HG03469 (cell line): ENCODE measurements around the gene RPS26.
"Not testable (repeated sequence)": the region's sequence is repeated elsewhere in the genome, so short reads cannot be mapped to it uniquely, and the experiment has no call there.

Experiments used
- ATAC-seq: cut with Tn5 transposase; IDR thresholded peaks from one replicate; pipeline ENCODE4 v1.9.1; 2021; ENCODE audit warnings: mild to moderate bottlenecking, moderate library complexity, moderate number of reproducible peaks; ENCODE audit not compliant: unreplicated experiment

Gene RPS26

DNA sequence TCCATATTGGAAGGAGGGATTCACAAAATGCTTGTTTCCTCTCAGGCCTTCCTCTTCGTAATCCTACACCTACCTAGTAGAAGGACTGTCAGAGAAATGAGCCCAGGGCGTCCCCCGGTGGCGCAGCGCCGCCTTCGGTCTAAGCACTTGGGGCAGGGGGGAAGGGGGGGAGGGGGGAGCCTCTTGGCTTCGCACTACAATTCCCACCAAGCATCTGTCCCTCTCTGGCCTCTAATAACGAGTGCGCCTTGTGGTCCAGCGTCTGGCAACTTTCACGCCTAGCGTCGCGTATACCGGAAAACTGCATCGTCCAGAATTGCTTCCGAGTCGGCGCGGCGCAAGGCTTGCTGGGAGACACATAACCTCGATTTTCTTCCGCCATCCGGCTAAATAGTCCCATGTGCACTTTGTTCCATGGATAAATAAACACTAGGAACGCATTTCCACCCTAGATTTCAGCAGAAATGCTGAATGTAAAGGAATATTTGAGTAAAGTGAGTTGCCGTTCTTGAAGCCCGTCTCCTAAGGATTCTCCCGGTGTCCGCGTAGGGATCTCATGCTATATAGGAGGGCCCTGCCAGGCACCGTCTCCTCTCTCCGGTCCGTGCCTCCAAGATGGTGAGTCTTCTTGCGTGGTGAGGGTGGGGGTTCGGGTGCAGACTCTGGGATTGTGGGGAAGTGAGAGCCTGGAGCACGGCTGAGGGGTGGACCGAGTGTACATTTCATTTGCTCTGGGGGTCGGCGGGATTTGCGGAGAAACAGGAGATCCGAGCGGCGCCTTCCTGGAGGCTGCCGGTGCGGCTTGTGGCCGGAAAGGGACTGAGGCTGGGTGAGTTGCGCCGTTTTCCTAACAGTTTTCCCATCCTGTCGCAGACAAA, at the start of gene RPS26:
TSS of gene RPS26 (plus strand) at position 367 of the 878 bp plus-strand sequence. CDS start at position 616, 249 bp downstream.
- peak; percentile 73 for ATAC-seq

- no peak for ATAC-seq
Observed at GRCh38 chr12:55993230-55993853, 48.4 kb upstream of the RPS26 start.

- no peak for ATAC-seq
Observed at GRCh38 chr12:55995366-55995765, 46.4 kb upstream of the RPS26 start.

DNA sequence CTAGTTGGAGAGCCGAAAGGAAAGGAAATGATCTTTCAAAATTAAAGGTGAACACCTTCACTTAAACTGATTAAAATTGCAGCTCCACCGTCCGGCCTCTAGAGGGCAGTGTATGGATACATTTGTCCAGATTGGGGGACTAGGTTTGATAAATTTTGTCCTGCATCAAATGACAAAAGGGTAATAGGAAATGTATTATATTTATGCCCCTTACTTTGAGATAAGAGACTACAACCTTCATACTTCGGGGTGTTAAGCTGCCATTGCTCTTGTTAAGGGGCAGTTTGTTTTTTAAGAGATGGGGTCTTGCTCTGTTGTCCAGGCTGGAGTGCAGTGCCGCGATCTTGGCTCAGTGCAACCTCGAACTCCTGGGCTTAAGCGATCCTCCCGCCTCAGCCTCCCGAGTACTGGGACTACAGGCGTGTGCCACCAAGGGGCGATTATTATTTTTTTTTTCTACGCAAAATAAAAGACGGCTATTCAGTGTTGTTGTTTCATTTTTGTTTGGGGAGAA, 45.5 kb upstream of the RPS26 start:
- ATAC-seq: no peak

- ATAC-seq: peak; percentile 97
Observed at GRCh38 chr12:55996715-55997534, 44.8 kb upstream of the RPS26 start, which contains the start of gene SUOX. SUOX (plus strand) TSS chr12:55997276; CDS start chr12:56002222, 4,946 bp downstream.

DNA sequence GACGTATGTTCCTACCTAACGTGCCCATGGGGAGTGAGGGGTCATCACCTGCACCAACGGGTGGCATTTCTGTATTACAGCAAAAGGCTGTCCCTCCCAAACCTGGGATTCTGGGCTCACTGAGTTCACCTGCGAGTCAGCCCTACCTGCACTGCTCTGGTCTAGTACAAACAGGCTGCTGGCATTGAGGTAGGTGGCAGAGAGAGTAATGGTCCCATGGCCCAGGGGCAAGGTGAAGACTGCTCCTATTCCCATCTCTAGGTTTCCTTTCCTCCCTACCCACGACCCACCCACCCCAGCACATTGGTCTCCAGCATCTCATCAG, 44.2 kb upstream of the RPS26 start:
- no peak for ATAC-seq

DNA sequence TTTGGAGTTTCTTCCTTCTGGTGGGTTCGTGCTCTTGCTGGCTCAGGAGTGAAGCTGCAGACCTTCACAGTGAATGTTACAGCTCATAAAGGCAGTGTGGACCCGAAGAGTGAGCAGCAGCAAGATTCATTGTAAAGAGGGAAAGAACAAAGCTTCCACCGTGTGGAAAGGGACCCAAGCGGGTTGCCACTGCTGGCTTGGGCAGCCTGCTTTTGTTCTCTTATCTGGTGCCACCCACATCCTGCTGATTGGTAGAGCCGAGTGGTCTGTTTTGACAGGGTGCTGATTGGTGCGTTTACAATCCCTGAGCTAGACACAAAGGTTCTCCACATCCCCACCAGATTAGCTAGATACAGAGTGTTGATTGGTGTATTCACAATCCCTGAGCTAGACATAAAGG, 42.2 kb upstream of the RPS26 start:
- ATAC-seq: not testable (repeated sequence)

DNA sequence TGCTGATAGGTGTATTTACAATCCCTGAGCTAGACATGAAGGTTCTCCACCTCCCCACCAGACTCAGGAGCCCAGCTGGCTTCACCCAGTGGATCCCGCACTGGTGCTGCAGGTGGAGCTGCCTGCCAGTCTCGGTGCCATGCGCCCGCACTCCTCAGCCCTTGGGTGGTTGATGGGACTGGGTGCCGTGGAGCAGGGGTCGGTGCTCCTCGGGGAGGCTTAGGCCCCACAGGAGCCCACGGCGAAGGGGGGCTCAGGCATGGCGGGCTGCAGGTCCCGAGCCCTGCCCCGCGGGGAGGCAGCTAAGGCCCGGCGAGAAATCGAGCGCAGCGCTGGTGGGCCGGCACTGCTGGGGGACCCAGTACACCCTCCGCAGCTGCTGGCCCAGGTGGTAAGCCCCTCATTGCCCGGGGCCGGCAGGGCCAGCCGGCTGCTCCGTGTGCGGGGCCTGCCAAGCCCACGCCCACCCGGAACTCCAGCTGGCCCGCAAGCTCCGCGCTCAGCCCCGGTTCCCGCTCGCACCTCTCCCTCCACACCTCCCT, 41.6 kb upstream of the RPS26 start:
- ATAC-seq: not testable (repeated sequence)

- ATAC-seq: no peak
Observed at GRCh38 chr12:56001487-56002100, 40.1 kb upstream of the RPS26 start.

GRCh38 chr12:56003376-56003775, 38.3 kb upstream of the RPS26 start:
- not testable (repeated sequence) for ATAC-seq

DNA sequence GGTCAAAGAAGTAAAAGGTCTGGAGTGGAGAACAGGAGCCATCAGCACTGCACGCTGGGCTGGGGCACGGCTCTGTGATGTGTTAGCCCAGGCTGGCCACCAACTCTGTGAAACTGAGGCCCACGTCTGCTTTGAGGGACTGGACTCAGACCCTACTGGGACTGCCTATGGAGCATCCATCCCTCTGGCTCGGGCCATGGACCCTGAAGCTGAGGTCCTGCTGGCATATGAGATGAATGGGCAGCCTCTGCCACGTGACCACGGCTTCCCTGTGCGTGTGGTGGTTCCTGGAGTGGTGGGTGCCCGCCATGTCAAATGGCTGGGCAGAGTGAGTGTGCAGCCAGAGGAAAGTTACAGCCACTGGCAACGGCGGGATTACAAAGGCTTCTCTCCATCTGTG, 37.5 kb upstream of the RPS26 start:
- ATAC-seq: no peak

- ATAC-seq: no peak
Observed at GRCh38 chr12:56007564-56008559, 33.9 kb upstream of the RPS26 start.

DNA sequence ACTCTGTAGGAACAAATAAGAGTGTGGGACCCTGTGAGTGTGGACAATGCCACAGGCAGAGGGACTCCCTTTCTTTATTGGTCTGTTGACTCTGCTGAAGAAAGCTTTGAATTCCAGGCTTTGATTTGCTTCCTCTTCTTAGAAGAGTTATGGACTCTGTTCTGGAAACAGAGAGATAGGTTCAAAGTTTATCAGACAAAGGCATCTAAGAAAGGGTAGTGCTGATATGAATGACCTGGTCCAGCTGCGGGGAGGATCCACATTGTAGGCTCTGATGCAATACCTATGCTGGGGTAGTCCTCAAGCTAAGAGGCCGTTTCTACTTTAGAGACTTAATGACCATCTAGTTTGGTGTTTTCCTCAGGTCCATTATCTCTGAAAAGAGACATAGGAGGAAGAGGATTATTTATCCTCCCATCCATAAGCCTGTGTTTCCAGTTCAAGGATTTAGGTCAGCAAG, 31.6 kb upstream of the RPS26 start:
- no peak for ATAC-seq

GRCh38 chr12:56011509-56012090, 30.1 kb upstream of the RPS26 start:
- ATAC-seq: no peak

DNA sequence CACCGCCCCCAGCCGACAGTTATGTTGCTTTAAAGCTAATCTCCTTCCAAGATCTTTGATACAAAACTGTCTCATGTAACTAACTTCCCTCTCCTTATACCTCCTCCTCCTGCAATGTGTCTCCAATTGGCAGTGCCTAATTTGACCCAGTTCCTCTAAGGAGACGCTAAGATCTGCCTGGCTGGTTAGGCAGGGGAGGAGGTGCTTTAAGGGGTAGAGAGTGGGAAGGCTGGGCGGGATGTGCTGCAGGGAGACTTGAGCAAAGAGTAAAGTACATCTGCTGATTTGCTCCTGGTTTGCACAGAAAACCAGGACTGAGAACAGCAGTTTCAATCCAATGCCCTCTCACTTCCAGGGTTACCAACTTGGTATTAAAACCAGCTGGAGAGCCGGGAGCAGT, 28.2 kb upstream of the RPS26 start:
- ATAC-seq: no peak

- ATAC-seq: no peak
Observed at GRCh38 chr12:56014205-56014604, 27.5 kb upstream of the RPS26 start.

GRCh38 chr12:56017181-56017580, 24.5 kb upstream of the RPS26 start:
- no peak for ATAC-seq

DNA sequence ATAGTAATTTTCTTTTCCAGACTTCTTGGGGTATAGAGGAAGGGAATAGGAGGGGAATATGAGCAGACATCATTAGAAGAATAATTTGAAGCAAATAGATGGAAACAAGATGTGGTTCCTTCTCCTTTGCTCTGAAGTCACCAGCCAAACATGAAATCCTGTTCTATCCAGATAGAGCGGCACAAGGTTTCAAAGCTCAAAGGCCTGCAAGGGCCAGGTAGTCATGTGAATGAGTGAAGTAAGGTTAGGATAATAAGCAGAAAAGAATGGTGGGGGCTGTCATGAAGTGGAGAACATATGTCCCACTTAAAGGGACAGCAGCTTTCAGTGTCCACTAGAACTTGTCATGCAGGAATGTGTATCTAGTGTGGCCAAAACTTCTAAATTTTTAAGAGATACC, 23.4 kb upstream of the RPS26 start:
- no peak for ATAC-seq
